Occipital lobe (tissue), 2 donors: ENCODE results near the gene CNNM3. TPM values are rescaled to one million over a fixed set of nuclear protein-coding genes. Genes with fewer than 3 reads are reported as not detected.

Experiments
- DNase-seq: peaks from one replicate; lab custom pipeline; 2025; lab: John Stamatoyannopoulos, UW
- total RNA-seq: library from RNA; depleted of rRNA; stranded (reverse); fragments of >200 nt; gene quantifications from one replicate; pipeline ENCODE4 v1.2.3, GENCODE V29; 2014

CNNM3 gene
- total RNA-seq, 1 donor from 2014 or later: 8.3 TPM

DNA sequence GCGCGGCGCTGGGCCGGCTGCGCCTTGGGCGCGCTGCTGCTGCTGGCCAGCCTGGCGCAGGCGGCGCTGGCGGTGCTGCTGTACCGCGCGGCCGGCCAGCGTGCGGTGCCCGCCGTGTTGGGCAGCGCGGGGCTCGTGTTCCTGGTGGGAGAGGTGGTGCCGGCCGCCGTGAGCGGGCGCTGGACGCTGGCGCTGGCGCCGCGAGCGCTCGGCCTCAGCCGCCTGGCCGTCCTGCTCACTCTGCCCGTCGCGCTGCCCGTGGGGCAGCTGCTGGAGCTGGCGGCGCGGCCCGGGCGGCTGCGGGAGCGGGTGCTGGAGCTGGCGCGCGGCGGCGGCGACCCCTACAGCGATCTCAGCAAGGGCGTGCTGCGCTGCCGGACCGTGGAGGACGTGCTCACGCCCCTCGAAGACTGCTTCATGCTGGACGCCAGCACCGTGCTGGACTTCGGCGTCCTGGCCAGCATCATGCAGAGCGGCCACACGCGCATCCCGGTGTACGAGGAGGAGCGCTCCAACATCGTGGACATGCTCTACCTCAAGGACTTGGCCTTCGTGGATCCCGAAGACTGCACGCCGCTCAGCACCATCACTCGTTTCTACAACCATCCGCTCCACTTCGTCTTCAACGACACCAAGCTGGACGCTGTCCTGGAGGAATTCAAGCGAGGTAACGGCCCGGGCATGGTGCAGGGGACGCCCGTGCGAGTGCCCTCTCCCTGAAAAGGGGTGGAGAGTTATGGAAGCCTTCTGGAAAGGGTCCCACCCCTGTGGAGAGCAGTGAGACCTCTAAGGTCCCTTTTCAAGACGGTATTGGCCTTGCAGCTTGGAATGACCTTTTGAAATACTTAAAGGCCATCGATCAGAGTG is 1.0 kb downstream of the CNNM3 start:
- no peak for DNase-seq

DNA sequence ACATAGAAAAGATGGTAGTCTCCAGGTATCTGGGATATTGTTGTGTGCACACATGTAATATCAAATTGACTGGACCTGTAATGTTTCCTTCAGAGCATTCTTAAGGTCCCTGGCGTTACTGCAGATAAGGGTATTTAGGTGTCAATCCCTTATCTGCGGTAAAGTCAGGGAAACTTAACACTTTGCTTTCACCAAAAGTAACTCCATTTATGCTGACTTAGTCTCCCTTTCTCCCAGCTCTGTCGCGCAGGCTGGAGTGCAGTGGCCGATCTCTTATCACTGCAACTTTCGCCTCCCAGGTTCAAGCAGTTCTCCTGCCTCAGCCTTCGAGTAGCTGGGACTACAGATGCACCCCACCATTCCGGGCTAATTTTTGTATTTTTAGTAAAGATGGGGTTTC is 1.8 kb downstream of the CNNM3 start:
- no peak for DNase-seq

DNA sequence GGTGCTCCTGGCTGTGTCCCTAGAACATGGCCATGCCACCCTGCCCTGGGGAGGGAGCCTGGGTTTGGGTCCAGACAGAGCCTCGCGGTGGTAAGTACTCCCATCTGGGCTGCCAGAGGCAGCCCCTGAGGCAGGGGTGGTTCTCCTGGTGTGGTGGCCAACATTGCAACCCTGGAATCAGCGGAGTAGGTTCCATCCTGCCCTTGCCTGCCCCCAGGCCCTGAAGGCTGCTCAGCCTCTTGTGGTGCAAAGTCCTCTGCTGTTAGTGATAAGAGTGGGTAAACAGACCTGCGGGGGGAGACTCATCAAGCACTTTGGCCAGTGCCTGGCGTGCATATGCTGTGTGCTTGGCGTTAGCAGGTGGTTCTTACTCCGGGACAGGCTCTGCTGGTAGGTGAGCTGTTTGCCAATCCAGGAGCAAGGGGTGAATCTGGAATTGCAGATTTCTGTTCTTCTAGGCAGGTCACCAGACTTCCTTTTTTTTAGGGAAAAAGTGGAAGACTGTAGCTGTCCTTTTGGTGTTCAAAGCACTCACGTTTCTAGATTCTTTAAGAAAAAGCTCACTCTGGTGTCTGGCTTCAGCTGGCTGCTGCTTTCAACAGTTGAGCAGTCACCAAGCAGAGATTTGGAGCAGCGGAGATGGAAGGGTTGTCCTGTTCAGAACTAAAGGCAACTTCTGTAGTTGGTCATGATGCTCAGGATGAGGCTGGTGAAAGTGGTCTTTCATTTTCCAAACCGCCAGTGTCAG is 3.2 kb downstream of the CNNM3 start:
- DNase-seq: no peak

DNA sequence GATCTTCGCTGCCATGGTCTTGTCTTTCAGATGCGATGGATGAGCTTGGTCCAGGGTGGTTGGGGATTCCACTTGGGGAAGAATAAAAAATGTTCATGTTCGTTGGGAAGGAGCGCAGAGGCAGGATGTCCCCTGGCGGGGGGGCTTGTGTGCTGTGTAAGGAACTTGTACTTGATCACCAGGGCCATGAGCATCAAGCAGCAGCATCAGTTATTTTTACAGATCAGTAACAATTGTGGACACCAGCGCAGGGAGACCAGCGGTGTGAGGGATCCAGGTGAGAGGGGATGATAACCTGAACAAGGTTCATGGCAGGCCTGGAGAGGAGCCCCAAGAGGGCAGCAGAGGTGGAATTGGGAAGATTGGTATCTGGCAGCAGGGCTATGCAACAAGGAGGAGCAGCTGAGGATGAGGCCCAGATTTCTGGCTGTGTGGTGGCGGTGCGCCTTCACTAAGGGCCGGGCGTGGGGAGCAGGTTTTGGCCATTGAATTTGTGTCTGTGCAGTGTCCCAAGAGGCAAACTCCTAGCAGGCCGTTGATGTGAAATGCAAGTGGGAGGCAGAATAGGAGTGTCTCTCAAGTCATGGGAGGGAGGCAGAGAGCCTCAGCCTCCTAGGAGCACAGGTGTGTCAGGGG is 3.9 kb downstream of the CNNM3 start:
- no peak for DNase-seq

DNA sequence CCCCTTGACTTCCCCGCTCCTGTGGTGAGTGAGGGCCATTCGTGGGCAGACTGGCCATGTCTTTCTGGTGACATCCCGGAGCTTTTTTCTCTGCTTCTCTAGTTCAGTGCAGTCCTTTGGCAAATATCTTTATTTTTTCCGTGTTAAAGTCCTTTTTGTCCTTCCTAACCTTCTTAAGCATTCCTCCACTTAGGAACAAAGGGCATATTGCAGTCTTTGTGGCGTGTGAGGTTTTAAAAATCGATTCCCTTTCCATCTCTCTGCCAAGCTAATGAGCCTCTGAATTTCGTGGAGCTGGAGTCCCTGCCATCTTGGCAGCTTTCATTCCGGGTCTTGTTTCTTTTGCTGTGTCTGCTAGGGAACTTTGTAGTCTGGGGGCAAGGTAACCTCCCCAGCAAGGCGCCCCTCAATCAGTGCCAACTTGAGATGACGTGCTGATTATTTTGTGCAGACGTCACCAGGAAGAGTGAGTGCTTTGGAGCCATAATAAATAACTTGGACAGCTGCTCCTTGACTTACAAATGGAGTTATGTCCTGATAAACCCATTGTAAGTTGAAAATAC is 5.1 kb downstream of the CNNM3 start:
- no peak for DNase-seq

DNA sequence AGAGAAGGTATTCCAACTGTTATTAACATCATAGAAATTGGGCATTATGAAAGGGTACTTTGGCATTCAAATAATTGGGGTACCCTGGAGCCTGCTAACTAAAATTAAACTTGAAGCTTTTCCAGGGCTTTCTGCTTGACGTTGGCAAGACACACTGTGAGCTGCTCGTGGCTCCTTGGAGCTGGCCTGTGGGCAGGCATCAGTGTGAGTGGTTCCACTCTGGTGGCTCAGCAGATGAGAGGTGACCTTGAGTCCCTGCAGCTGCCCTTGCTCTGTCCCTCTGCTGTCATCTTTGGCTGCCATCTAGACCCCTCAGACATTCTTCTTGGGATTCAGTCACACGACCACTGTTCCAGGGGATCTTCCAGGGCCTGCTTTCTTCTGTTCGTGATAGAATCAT is 6.7 kb downstream of the CNNM3 start:
- DNase-seq: no peak

DNA sequence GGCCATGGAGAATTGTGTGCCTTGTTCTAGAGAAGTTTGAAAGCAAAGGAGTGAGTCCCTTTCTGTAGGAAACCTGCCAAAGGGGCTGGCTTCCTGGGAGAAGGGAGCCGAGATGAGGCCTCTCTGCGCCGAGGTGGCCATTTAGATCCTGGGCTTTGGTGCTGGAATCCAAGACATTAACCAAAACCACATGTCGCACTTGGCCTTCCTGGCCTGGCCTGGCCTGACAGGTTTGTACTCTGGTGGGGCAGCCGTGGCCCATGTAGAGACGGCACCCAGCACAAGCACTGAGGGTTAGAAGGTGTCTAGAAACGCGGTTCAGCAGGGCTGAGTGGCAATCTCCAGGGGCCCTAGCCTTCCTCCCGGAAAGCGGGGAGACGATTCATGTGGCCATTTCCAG is 7.1 kb downstream of the CNNM3 start:
- no peak for DNase-seq

DNA sequence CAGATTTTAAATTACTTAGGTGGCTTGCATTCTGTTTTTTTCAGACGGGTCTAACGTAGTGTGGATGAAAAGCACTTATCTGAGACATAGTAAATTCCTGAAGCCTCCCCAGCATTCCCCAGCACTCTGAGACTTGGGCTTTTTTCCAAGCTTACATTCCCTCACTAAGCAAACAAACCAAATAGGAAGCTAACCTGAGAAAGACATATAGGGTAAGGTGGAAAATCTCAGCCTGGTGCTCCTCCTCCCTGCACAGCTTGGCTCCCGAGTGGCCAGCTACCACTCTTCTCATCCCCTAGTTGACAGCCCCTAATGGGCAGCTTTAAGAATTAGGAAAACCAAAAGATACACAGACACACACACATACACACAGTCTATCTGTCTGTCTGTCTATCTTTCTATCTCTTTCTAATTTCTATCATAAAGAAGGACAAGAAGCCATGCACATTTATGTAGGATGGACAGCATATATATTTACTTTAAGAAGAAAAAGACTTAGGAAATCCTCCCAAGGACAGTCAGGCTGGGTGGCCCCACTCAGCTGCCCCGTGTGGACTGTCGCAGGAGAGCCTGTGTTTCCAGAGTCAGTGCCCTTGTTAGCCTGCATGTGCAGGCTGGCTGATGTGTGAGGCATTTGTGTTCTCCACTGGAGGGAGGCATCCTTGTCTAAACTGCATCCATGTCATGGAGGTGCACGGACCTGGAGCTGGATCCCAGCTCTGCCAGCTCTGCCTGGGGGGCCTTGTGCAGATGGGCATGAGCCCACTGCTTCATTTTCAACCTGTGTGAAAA is 8.2 kb downstream of the CNNM3 start:
- DNase-seq: no peak

DNA sequence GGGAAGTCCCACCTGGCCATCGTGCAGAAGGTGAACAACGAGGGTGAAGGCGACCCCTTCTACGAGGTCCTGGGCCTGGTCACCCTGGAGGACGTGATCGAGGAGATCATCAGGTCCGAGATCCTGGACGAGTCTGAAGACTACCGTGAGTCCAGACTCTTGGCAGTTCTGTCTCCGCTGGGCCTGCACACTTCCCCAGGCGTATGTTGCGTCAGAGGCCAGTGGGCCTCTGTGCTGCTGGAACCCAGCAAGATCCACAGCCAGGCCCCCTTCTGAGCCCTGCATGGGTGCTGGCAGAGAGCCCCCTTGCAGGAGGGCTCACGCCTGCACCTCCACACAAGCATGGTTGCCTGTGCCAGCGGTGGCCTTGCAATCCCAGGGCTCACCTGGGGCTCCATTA is 9.0 kb downstream of the CNNM3 start:
- no peak for DNase-seq

DNA sequence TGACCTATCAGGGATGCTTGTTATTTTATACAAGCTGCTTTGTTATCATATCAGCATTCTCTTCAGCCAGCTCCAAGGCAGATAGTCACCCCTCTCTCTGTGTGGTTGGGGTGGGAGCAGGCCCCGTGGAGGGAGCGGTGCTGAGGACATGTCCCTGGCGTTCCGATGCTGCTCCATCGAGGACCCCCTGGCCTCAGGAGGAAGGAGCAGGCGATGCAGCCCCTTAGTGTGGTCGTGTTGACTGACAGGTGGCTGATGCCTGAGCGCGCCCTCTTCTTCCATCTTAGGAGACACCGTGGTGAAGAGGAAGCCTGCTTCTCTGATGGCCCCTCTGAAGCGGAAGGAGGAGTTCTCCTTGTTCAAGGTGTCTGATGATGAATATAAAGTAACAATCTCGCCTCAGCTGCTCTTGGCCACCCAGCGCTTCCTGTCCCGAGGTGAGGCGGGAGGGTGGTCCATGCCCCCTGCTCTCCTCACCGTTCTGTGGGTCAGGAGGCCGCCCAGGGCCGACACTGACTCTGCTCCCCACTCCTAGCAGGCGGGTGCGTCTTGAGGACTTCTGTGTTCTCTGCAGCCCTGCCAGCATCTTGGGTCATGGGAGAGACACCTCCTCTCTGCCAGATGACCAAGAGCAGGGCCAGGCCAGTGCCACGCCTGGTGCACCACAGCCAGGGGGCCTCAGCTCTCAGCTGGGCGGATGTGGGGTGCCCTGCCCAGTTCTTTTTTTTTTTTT is 10.6 kb downstream of the CNNM3 start:
- no peak for DNase-seq

DNA sequence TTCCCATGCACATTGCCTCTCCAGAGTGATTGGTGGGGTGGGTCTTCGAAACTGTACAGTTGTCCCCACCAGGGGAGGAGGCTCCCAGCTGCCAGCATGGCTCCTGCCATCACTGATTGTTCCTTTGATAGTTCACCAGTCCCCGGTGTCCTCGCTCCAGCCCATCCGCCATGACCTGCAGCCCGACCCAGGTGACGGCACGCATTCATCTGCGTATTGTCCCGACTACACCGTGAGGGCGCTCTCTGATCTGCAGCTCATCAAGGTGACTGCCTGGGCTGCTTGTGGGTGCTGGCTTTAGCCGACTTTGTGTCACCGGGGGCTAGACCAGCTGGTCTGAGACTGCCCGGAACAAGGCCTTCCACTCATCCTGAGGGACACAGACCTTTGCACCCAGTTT is 12.4 kb downstream of the CNNM3 start:
- DNase-seq: no peak

DNA sequence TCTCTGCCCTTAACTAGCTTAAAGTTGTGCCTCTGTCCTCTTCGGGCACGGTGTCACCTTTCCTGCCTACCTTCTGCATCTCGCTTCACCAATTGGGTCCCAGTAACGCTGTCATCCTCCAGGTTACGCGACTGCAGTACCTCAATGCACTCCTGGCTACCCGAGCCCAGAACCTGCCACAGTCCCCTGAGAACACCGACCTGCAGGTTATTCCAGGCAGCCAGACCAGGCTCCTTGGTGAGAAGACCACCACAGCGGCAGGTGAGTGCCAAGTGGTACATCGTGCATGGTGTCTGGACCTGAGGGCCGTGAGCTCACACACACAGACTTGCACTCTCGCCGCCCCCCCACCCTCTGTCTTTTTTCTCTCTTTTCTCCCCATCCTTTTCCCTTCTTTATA is 12.8 kb downstream of the CNNM3 start:
- no peak for DNase-seq

DNA sequence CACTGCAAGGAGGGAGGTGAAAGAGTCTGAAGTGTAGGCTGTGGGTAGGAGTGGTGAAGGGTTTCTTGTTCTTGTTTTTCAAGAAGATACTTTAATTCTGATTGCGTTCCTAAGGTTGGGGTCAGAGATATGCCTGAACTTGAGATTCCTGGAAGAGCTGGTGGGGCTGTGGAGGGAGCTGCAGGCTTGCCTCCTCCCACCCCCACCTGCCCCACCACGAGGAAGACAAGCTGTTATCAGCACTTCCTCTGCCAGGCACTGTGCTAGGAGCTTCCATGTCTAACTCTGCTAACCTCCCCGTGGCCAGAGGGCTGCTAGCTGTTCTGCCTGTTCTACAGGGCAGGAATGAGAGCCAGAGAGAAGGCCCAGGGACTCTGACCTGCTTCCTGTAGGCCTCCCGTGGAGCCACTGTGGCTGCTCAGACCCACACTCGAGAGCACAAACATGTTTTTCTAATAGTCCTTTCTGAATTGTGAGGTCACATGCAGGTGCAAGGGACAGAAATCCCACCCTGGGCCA is 14.0 kb downstream of the CNNM3 start:
- DNase-seq: no peak

DNA sequence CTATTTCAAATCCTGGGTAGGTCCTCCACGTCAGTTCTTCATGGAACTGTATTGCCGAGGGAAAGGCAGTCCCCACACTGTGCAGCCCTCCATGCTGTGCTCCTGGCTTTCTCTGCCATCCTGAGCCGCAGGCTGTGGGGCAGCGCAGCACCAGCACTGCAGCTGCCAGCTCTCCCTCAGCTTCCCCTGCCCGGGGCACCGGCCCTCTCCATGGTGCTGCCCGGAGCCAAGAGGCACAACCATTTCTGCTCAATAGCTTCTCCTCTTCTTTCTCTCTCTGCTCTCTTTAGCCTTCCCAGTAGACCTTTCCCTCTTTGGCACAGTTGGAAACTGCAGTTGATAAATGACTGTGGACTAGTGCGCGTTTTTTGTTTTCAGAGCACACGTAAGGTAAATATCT is 15.6 kb downstream of the CNNM3 start:
- DNase-seq: no peak

DNA sequence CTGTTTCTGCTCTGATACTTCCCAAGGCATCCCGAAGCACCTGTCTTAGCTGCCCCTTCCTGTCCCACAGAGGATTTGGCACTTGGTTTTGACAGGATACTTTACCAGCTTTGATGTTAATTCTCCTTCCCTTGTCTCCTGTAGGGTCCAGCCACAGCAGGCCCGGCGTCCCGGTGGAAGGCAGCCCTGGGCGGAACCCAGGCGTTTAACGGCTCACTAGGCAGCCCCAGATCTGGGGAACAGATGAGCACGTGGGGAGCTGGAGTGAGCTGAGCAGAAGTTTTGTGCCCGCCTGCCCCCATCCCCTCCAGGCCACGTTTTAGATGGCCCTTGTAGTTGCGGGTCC is 16.3 kb downstream of the CNNM3 start:
- no peak for DNase-seq

DNA sequence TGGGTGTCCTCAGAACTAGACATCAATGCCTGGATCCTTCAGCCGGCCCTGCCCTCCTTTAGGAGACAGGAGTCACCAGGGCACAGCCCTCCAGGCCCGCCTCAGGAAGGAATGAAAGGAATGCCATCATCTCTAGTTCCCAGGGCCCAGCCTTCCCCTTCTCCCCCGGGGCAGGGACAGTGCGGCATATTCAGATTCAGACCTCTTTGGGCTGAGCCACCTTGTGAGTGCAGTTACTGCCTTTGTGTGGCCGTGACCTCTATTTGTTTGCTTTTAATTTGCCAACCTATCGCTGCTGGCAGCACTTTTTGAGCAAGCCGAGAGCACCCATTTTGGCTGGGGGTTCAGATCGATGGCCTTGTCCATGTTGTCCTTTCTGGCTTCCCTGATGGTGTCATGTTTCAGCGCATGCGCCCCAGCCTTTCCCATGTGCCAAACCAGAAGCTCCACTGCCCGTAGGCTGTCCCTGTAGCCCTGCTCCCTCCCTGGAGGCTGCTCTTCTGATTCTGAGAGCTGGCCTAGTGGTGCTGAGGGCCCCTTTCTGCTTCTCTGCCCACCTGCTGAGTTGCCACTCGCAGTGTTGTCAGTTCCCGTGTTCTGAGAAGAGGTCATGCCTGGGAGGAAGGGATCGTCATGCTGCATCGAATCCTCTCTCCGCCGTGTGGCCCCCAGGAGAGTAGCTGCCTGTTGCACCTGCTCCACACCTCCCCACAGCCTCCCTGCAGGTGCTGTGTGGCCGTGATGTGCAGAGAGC is 16.9 kb downstream of the CNNM3 start:
- no peak for DNase-seq

DNA sequence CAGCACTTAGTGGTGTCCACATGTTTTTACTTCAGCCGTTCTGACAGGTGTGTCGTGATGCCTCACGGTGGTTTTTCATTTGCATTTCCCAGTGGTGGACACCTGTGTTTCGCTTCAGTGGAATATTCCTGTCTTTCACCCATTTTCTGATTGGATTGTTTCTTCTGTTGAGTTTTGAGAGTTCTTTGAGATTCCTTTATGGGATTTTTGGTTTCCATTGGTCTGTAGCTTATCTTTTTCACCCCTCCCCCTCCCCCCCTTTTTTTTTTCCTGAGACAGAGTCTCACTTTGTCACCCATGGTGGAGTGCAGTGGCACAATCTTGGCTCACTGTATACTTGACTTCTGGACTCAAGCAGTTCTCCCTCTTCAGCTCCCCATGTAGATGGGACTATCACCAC is 19.8 kb downstream of the CNNM3 start:
- no peak for DNase-seq

DNA sequence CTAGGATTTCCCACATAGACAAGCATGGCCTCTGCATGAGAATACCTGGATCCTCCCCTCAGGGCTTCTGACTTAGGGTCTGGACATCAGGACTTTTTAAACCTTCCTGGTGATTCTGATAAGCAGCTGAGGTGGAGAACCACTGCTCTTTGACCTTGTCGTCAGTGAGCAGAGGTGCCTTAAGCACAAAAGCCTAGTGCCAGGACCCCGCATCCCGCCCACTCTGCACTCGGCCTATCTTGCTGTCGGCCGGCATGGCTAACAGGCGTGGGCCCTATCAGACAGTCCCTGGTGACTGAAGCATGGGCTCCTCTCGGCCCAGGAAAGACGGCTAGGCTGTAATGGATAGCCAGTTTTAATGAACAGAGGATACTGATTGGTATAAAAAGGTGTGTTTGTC is 21.5 kb downstream of the CNNM3 start:
- no peak for DNase-seq

DNA sequence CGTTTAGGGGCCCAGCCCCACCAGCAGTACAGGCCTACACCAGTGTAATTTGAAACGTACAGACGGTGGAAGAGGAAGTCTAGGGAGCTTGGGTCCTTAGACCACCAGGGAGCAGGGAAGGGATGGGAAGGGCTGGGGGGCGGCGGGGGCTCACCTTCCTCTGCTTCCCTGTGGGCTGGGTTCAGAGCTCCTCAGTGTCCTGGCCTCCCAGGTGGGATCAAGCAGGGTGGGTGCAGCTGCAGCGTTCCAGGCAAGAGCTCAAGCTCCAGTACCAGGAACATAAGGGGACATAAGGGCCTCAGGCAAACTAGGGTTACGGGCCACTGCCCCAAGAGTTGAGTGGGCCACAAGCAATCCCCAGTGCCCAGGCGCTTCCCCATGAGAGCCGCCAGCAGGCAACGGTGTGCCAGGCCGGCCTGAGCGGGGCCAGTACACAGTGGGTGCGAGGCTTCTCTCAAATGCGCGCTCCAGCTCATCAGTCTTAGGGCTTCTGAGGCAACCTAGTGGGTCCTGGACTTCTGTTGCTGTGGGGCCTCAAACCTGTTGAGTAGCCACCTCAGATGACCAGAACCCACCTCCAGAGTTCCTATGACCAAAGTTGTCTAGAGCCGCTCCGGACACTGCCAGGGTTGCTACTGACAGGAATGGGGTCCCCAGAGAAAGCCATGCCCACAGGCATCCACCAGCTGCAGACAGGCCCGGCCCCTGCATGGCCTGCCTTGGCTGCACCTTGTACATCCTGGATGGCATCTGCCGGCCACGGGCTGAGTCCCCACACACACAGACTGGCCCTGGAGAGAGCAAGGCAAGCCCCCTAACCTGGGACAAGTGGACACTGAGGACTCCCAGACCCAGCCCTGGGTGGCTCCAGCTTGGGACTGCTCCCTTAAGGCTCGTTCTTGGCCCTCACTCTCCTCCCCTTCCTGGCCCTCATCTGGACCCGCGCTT is 22.6 kb downstream of the CNNM3 start:
- no peak for DNase-seq
